ENCODE measurements around the gene MRFAP1L1. TPM values are rescaled to one million over a fixed set of nuclear protein-coding genes. Genes with fewer than 3 reads are reported as not detected.

The MRFAP1L1 gene
- total RNA-seq, 1 experiment from 2014 or later, result 57.7 TPM

- DNase-seq, result peak; percentile 91
- no peak overlapping the region for H3K23ac ChIP-seq (ENCODE audit: insufficient read length, low read depth, low read length)
These were observed 8.3 kb downstream of the MRFAP1L1 start for GRCh38 chr4:6701371-6701770.

More at GRCh38 chr4:6701371-6701770, 8.3 kb downstream of the MRFAP1L1 start:
- Histone ChIP-seq H3K14ac (ENCODE audit: insufficient read depth, low read length) (no peak overlapping the region), H3K27ac (ENCODE audit: insufficient read length, low read depth, low read length) (no peak overlapping the region), H2AK5ac (ENCODE audit: insufficient read length, low read length) (no peak overlapping the region), H4K20me1 (ENCODE audit: control insufficient read depth, insufficient read depth, insufficient read length) (no peaks in the 10 kb centered on the region), H3K18ac (ENCODE audit: insufficient read length, low read depth, low read length) (no peak overlapping the region), H3K4ac (ENCODE audit: low read depth, low read length) (no peak overlapping the region), H3K4me1 (ENCODE audit: insufficient read depth, low read length) (no peaks in the 10 kb centered on the region), H2AFZ (ENCODE audit: low read length) (no peak overlapping the region), H2BK15ac (ENCODE audit: low read depth, low read length) (no peak overlapping the region), H4K91ac (ENCODE audit: insufficient read length, low read depth, low read length) (no peak overlapping the region), H3K56ac (ENCODE audit: insufficient read length, low read depth, low read length) (no peak overlapping the region), H2BK5ac (ENCODE audit: insufficient read length, low read length) (no peak overlapping the region), H3K79me1 (ENCODE audit: insufficient read depth, low read depth, low read length, poor library complexity, severe bottlenecking) (no peaks in the 10 kb centered on the region), H3K79me2 (ENCODE audit: insufficient read depth, low read length) (peaks cover 8% of the 10 kb centered on the region; the same call in 1 of the 2 replicates), H3K9ac (ENCODE audit: extremely low read depth, insufficient read length, low read length) (no peak overlapping the region), H4K5ac (ENCODE audit: insufficient read length, low read depth, low read length) (no peak overlapping the region), H2BK120ac (ENCODE audit: low read depth, low read length, poor library complexity, severe bottlenecking) (no peak overlapping the region), H4K8ac (replicated peaks; ENCODE audit: insufficient read length, low read depth, low read length) (no peak overlapping the region), H2BK20ac (ENCODE audit: low read depth, low read length, poor library complexity, severe bottlenecking) (no peak overlapping the region), H3K4me2 (ENCODE audit: insufficient read depth, insufficient read length, low read length) (no peak overlapping the region), H3K27me3 (ENCODE audit: insufficient read depth, low read length) (no peaks in the 10 kb centered on the region), H3K23me2 (ENCODE audit: insufficient read length, low read depth, low read length, poor library complexity, severe bottlenecking) (no peaks in the 10 kb centered on the region), H3K9me3 (ENCODE audit: control insufficient read depth, low read depth, low read length) (no peaks in the 10 kb centered on the region), H3T11ph (ENCODE audit: low read length) (no peak overlapping the region), H2BK12ac (ENCODE audit: insufficient read length, low read depth, low read length) (no peak overlapping the region)
- Mint-ChIP-seq H3K9me3 (peaks cover 9 to 20% of the 10 kb centered on the region in 2 experiments), H3K27me3 (ENCODE audit: low read depth) (no peaks in the 10 kb centered on the region), H3K36me3 (ENCODE audit: insufficient read depth in 1 of 3, low read depth in 3 of 3) (peaks cover 26 to 41% (median 35%) of the 10 kb centered on the region in 3 experiments), H3K4me1 (no peaks in the 10 kb centered on the region), H3K4me3 (no peak overlapping the region), H3K27ac (no peak overlapping the region)
- WGBS (ENCODE audit: extremely low coverage, insufficient read length, low lambda C conversion rate), result no CpG with 5 or more reads among the region's 13 CpGs
- TF ChIP-seq CTCF (conservative IDR thresholded peaks at IDR 0.05), result peak; percentile 84
